DMS53 (cell line): ENCODE results near the gene POFUT1.
"Not testable (repeated sequence)": the region's sequence is repeated elsewhere in the genome, so short reads cannot be mapped to it uniquely, and the experiment has no call there.

Experiments
- DNase-seq: peaks from one replicate; lab custom pipeline; 2025; lab: John Stamatoyannopoulos, UW

POFUT1 gene

GRCh38 chr20:32235331-32236047 lies 27.8 kb downstream of the POFUT1 start:
- DNase-seq = no peak

- no peak for DNase-seq
Observed at GRCh38 chr20:32236048-32236533, 28.4 kb downstream of the POFUT1 start.

GRCh38 chr20:32236819-32237218 lies 29.1 kb downstream of the POFUT1 start:
- DNase-seq = no peak

- DNase-seq = no peak
Observed at GRCh38 chr20:32237419-32237818, 29.7 kb downstream of the POFUT1 start.

GRCh38 chr20:32238483-32239425 lies 31.1 kb downstream of the POFUT1 start:
- DNase-seq = no peak

- peak; percentile 60 for DNase-seq
Observed at GRCh38 chr20:32240205-32240604, 32.5 kb downstream of the POFUT1 start.

GRCh38 chr20:32241807-32242206 lies 34.1 kb downstream of the POFUT1 start:
- no peak for DNase-seq

- no peak for DNase-seq
Observed at GRCh38 chr20:32244150-32244823, 36.6 kb downstream of the POFUT1 start.

- DNase-seq = peak; percentile 41
Observed at GRCh38 chr20:32244959-32245358, 37.3 kb downstream of the POFUT1 start.

- DNase-seq = not testable (repeated sequence)
Observed at GRCh38 chr20:32246208-32246607, 38.5 kb downstream of the POFUT1 start.

- DNase-seq = no peak
Observed at GRCh38 chr20:32248043-32248442, 40.4 kb downstream of the POFUT1 start.

- DNase-seq = no peak
Observed at GRCh38 chr20:32249030-32249738, 41.5 kb downstream of the POFUT1 start.

- no peak for DNase-seq
Observed at GRCh38 chr20:32251470-32251869, 43.8 kb downstream of the POFUT1 start.

GRCh38 chr20:32252189-32252588 lies 44.5 kb downstream of the POFUT1 start:
- no peak for DNase-seq

GRCh38 chr20:32260973-32261372 lies 53.3 kb downstream of the POFUT1 start:
- DNase-seq = peak; percentile 66

GRCh38 chr20:32261644-32262043 lies 54.0 kb downstream of the POFUT1 start:
- no peak for DNase-seq

GRCh38 chr20:32263398-32263954 lies 55.8 kb downstream of the POFUT1 start:
- peak; percentile 38 for DNase-seq

- no peak for DNase-seq
Observed at GRCh38 chr20:32271620-32272019, 63.9 kb downstream of the POFUT1 start.

GRCh38 chr20:32274359-32274758 lies 66.7 kb downstream of the POFUT1 start:
- DNase-seq = no peak

- DNase-seq = not testable (repeated sequence)
Observed at GRCh38 chr20:32275163-32275562, 67.5 kb downstream of the POFUT1 start.
